Measurements from ENCODE around the gene DDX4.

DDX4 gene

GRCh38 chr5:55821731-55822512 lies 84.1 kb downstream of the DDX4 start:
- DNase-seq (ENCODE audit: low read depth in 3 of 3) = no peak

- no peak for DNase-seq (ENCODE audit: low read depth in 3 of 3)
Observed at GRCh38 chr5:55823151-55823796, 85.4 kb downstream of the DDX4 start.

- DNase-seq (ENCODE audit: low read depth in 3 of 3) = no peak
Observed at GRCh38 chr5:55829956-55830355, 92.1 kb downstream of the DDX4 start.

GRCh38 chr5:55832446-55832845 lies 94.6 kb downstream of the DDX4 start:
- no peak for DNase-seq (ENCODE audit: low read depth in 3 of 3)

- no peak for DNase-seq (ENCODE audit: low read depth in 3 of 3)
Observed at GRCh38 chr5:55836191-55836590, 98.3 kb downstream of the DDX4 start.

- DNase-seq (ENCODE audit: low read depth in 3 of 3) = no peak
Observed at GRCh38 chr5:55841976-55842375, 104.1 kb downstream of the DDX4 start.

GRCh38 chr5:55847837-55848236 lies 110.0 kb downstream of the DDX4 start:
- DNase-seq (ENCODE audit: low read depth in 3 of 3) = no peak

- no peak for DNase-seq (ENCODE audit: low read depth in 3 of 3)
Observed at GRCh38 chr5:55848783-55849182, 110.9 kb downstream of the DDX4 start.

- no peak for DNase-seq (ENCODE audit: low read depth in 3 of 3)
Observed at GRCh38 chr5:55850839-55851674, 113.2 kb downstream of the DDX4 start, which contains the start of gene IL31RA. Gene IL31RA, plus strand, starts transcription at chr5:55851357. Its CDS starts 214 bp downstream, at chr5:55851571.

GRCh38 chr5:55851675-55851979 lies 113.8 kb downstream of the DDX4 start:
- no peak for DNase-seq (ENCODE audit: low read depth in 3 of 3)

- no peak for DNase-seq (ENCODE audit: low read depth in 3 of 3)
Observed at GRCh38 chr5:55852503-55852902, 114.6 kb downstream of the DDX4 start.

- DNase-seq (ENCODE audit: low read depth in 3 of 3) = no peak
Observed at GRCh38 chr5:55853041-55853670, 115.3 kb downstream of the DDX4 start.

- DNase-seq (ENCODE audit: low read depth in 3 of 3) = no peak
Observed at GRCh38 chr5:55853818-55854217, 116.0 kb downstream of the DDX4 start.

GRCh38 chr5:55855509-55855908 lies 117.6 kb downstream of the DDX4 start:
- DNase-seq (ENCODE audit: low read depth in 3 of 3) = no peak

GRCh38 chr5:55856516-55857246 lies 118.8 kb downstream of the DDX4 start:
- DNase-seq (ENCODE audit: low read depth in 3 of 3) = no peak

- DNase-seq (ENCODE audit: low read depth in 3 of 3) = no peak
Observed at GRCh38 chr5:55857247-55857640, 119.4 kb downstream of the DDX4 start.

GRCh38 chr5:55858104-55858503 lies 120.2 kb downstream of the DDX4 start:
- DNase-seq (ENCODE audit: low read depth in 3 of 3) = no peak

- DNase-seq (ENCODE audit: low read depth in 3 of 3) = no peak
Observed at GRCh38 chr5:55860288-55860687, 122.4 kb downstream of the DDX4 start.

- DNase-seq (ENCODE audit: low read depth in 3 of 3) = no peak
Observed at GRCh38 chr5:55860709-55861108, 122.8 kb downstream of the DDX4 start.

GRCh38 chr5:55864606-55865541 lies 127.0 kb downstream of the DDX4 start:
- no peak for DNase-seq (ENCODE audit: low read depth in 3 of 3)
